GM19239 (cell line): ENCODE data around the gene NAPB.

Source experiments
- DNase-seq: peaks from one replicate; pipeline ENCODE4 v3.0.0; 2011; ENCODE audit warnings: low spot score; ENCODE audit not compliant: insufficient read length
- FAIRE-seq: peaks from 2 replicates; lab custom pipeline; 2011; peaks lifted over from hg19 to GRCh38; lab: Jason Lieb, UNC

NAPB gene

GRCh38 chr20:23408957-23409356 is 12.3 kb downstream of the NAPB start:
- DNase-seq = no peak
- no peak for FAIRE-seq

GRCh38 chr20:23407781-23408464 is 13.4 kb downstream of the NAPB start:
- FAIRE-seq = peak; percentile 62
- no peak for DNase-seq

GRCh38 chr20:23406880-23407279 is 14.4 kb downstream of the NAPB start:
- FAIRE-seq = no peak
- DNase-seq = no peak

GRCh38 chr20:23404196-23404595 is 17.1 kb downstream of the NAPB start:
- FAIRE-seq = no peak

GRCh38 chr20:23403751-23404150 is 17.5 kb downstream of the NAPB start:
- FAIRE-seq (no peak), DNase-seq (no peak)

More at GRCh38 chr20:23404196-23404595, 17.1 kb downstream of the NAPB start:
- no peak for DNase-seq

GRCh38 chr20:23401051-23401450 is 20.2 kb downstream of the NAPB start:
- DNase-seq (no peak), FAIRE-seq (no peak)

- FAIRE-seq (no peak), DNase-seq (no peak)
Observed at GRCh38 chr20:23399568-23400241, 21.6 kb downstream of the NAPB start.

GRCh38 chr20:23397961-23398360 is 23.3 kb downstream of the NAPB start:
- no peak for DNase-seq
- no peak for FAIRE-seq

- FAIRE-seq = no peak
- no peak for DNase-seq
Observed at GRCh38 chr20:23396950-23397627, 24.2 kb downstream of the NAPB start.

GRCh38 chr20:23393996-23394775 is 27.1 kb downstream of the NAPB start:
- no peak for DNase-seq
- FAIRE-seq = no peak

GRCh38 chr20:23391707-23392310 is 29.5 kb downstream of the NAPB start:
- no peak for DNase-seq
- FAIRE-seq = no peak

- FAIRE-seq = no peak
Observed at GRCh38 chr20:23390091-23390774, 31.1 kb downstream of the NAPB start.

GRCh38 chr20:23387118-23387443 is 34.2 kb downstream of the NAPB start:
- FAIRE-seq = no peak
- DNase-seq = no peak

More at GRCh38 chr20:23390091-23390774, 31.1 kb downstream of the NAPB start:
- DNase-seq = no peak

GRCh38 chr20:23386304-23387117 is 34.8 kb downstream of the NAPB start:
- FAIRE-seq (no peak), DNase-seq (no peak)

- FAIRE-seq (no peak), DNase-seq (no peak)
Observed at GRCh38 chr20:23381876-23382275, 39.4 kb downstream of the NAPB start.

GRCh38 chr20:23379772-23380171 is 41.5 kb downstream of the NAPB start:
- FAIRE-seq (no peak), DNase-seq (no peak)

GRCh38 chr20:23375827-23376226 is 45.5 kb downstream of the NAPB start:
- FAIRE-seq (no peak), DNase-seq (no peak)

- DNase-seq = no peak
- no peak for FAIRE-seq
Observed at GRCh38 chr20:23374441-23374840, 46.8 kb downstream of the NAPB start.

- DNase-seq (no peak), FAIRE-seq (no peak)
Observed at GRCh38 chr20:23371496-23371895, 49.8 kb downstream of the NAPB start.
